WI38 (cell line): ENCODE results near the gene UNKL.

Source experiments
- H3K4me3 ChIP-seq: 2 replicates; pipeline ENCODE4 v1.5.1; 2011; ENCODE audit warnings: low read depth, mild to moderate bottlenecking, control low read depth, low read length
- TF ChIP-seq, protein P1 (sequence below): IDR thresholded peaks from 2 replicates; pipeline ENCODE4 v1.5.1; 2012; ENCODE audit warnings: low read depth, mild to moderate bottlenecking, control low read depth, low read length

UNKL gene

DNA sequence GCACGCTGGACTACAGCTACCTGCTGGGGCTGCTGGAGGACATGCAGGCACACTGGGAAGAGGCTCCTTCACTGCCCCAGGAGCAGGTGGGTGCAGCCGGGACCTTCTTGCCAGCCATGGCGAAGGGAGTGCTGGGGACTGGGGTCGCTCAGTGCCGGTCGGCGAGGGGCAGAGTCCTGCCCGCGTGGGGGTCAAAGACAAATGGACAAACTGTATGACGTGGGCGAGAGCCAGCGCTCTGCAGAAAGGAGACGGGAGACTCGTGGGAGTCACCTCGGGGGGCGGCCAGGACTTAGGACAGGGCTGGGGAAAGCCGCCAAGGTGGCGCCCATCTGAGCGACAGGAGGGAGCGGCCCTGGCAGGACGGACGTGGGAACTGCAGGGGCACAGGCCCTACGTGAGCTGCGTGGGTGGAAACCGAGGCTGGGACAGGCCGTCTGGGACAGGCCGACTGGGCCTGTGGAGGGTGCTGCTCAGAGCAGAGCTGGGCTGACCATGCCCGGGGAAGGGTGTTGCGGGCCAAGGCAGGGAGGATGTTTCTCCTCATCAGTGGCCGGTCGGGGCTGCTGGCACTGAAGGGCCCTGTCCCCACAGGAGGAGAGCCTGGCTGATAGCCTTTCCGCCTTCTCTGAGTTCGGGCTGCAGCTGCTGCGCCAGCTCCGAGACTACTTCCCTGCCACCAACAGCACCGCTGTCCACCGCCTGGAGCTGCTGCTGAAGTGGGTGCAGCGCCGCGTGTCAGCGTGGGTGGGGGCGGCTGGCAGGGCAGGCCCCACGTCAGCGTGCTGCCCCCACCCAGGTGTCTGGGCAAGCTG is 70.9 kb downstream of the UNKL start:
- no peak overlapping the region for H3K4me3 ChIP-seq
- TF ChIP-seq, protein P1, sequence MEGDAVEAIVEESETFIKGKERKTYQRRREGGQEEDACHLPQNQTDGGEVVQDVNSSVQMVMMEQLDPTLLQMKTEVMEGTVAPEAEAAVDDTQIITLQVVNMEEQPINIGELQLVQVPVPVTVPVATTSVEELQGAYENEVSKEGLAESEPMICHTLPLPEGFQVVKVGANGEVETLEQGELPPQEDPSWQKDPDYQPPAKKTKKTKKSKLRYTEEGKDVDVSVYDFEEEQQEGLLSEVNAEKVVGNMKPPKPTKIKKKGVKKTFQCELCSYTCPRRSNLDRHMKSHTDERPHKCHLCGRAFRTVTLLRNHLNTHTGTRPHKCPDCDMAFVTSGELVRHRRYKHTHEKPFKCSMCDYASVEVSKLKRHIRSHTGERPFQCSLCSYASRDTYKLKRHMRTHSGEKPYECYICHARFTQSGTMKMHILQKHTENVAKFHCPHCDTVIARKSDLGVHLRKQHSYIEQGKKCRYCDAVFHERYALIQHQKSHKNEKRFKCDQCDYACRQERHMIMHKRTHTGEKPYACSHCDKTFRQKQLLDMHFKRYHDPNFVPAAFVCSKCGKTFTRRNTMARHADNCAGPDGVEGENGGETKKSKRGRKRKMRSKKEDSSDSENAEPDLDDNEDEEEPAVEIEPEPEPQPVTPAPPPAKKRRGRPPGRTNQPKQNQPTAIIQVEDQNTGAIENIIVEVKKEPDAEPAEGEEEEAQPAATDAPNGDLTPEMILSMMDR: no peak

DNA sequence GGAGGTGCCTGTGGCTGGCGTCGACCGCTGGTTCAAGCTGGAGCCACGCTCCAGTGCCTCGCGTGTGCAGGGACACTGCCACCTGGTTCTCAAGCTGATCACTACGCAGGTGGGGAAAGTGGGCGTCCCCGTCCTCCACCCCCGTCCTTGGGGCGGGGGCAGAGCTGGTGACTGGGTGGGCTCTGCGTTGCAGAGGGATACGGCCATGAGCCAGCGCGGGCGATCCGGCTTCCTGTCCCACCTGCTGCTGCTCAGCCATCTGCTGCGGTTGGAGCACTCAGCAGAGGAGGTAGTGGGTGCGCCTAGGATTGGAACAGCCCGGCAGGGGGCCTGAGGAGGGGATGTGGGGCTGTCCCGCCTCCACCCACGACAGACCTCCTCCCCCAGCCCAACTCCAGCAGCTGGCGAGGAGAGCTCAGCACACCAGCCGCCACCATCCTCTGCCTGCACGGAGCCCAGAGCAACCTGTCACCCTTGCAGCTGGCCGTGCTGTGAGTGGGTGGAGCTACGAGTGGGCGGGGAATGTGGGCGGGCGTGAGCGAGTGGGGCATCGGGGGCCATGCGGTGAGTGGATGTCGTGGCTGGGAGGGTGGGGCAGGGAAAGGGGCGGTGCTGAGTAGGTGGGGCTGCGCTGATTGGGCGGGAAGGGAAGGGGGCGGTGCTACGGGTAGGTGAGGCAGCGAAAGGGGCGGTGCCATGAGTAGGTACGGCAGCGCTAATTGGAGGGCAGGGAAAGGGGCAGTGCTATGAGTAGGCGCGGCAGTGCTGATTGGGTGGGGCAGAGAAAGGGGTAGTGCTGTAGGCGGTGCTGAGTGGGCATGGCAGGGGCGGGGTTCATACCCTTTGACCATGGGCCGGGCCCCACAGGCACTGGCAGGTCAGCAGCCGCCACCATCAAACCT is 71.7 kb downstream of the UNKL start:
- H3K4me3 ChIP-seq: no peak overlapping the region
- TF ChIP-seq, protein P1: no peak

DNA sequence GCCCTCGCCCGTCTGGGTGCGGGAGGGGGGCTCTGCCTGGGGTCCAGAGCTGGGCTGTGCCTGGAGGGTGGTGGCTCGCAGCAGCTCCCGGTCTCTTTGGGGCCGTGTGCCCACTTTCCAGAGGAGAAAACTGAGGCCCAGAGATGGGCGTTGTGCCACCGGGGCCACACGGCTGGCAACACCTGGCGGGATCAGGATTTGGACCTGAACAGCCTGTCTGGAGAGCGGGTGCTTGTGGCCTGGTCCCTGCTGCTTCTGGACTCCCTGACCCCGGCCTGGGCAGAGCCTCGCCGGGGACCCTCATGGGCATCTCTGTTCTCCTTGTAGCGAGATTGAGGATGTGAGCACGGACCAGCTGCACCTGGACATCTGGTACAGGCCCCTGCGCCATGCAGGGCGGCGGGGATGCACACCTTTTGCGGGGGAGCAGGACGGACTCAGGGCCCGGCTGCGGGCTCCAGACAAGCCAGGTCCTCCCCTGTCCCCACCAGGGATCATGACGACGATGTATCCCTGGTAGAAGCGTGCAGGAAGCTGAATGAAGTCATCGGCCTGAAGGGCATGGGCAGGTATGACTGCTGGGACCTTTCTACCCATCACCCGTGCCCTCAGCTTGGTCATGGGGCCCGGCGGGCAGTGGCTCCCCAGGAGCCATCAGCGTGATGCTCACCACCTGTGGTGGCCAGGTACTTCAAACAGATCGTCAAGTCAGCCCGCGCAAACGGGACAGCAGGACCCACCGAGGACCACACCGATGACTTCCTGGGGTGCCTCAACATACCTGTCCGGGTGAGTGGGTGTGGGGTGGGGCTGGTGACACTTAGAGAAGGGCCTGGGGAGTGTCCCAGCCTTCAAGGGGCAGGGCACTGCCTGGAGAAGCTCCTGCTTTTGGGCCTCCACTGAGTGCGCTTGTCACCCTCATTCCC is 72.7 kb downstream of the UNKL start:
- TF ChIP-seq, protein P1: no peak
- no peak overlapping the region for H3K4me3 ChIP-seq

DNA sequence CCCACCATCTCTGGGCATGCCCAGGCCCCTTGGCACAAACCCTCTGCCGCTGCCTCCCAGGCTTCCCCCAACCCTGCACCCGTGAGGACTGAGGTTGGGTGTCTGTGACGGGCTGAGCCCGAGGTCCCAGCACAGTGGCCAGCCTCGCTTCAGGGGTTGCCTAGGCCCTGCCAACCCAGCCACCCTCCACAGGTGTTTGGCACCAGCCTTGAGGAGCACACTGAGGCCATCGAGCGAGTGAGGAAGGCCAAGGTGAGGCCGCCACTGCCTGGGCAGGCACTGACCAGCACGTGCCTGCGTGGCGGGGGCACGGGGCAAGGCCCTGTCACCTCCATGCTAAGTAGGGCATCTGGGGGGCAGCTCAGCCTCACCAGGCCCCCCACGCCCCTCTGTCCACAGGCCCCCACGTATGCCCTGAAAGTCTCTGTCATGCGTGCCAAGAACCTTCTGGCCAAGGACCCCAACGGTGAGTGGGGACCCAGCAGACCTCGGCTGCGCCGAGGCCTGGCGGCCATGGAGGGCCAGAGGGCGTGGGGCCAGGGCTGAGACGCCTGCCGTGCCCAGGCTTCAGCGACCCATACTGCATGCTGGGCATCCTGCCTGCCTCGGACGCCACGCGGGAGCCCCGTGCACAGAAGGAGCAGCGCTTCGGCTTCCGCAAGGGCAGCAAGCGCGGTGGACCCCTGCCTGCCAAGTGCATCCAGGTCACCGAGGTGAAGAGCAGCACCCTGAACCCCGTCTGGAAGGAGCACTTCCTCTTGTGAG is 73.6 kb downstream of the UNKL start:
- TF ChIP-seq, protein P1: no peak
- H3K4me3 ChIP-seq: no peak overlapping the region

DNA sequence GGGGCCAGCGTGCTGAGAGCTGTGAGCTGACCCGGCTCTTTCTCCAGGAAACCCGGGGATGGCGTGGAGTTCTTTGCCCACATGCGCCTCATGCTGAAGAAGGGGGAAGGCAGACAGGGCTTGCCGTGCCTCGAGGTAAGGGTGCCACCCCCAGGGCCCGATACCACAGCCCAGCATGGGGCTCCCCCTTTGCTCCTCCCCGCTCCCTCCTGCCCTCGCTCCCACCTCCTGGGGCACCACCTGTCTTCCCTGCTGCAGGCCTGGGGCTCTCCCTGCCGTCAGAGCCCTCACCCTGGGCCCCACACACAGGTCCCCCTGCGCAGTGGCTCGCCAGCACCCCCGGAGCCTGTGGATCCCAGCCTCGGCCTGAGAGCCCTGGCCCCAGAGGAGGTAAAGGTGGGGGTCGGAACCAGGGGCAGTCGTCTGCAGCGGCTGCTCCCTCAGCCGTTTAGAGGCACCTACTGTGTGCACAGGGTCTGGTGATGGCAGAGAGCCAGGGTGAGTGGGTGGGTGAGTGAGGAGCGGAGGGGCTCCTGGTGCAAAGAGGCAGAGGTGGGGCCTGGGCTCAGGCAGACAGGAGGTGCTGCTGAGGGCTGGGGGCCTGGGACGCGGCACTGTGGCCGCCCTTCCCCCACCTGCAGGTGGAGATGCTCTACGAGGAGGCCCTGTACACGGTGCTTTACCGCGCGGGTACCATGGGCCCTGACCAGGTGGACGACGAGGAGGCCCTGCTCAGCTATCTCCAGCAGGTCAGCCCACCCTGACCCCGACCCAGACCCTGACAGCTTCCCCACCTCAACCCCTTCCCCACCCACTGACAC is 75.4 kb downstream of the UNKL start:
- TF ChIP-seq, protein P1: no peak
- H3K4me3 ChIP-seq: no peak overlapping the region
